A673 (cell line): Measurements from ENCODE around the gene CCDC73. TPM values are rescaled to one million over a fixed set of nuclear protein-coding genes. Genes with fewer than 3 reads are reported as not detected.
"Not testable (repeated sequence)": the region's sequence is repeated elsewhere in the genome, so short reads cannot be mapped to it uniquely, and the experiment has no call there.

Source experiments
- BruUV-seq: library from RNA; stranded (reverse); fragments of 400-500 nt; replicated peaks from 2 replicates; lab custom pipeline; 2021; lab: Mats Ljungman, UMichigan
- CTCF ChIA-PET: fragments of 300-600 bp; sonication (Branson Sonifier 250); formaldehyde crosslinking; loops from one replicate; lab custom pipeline; 2022; ENCODE audit warnings: antibody characterized with exemption; lab: Charles Lee
- POLR2A ChIA-PET: fragments of 300-600 bp; sonication (Branson Sonifier 250); formaldehyde crosslinking; loops from one replicate; lab custom pipeline; 2022; ENCODE audit warnings: antibody characterized with exemption; ENCODE audit not compliant: low non-redundant PET; lab: Charles Lee
- DNase-seq: peaks from one replicate; pipeline ENCODE4 v3.0.0-alpha.2; 2015; ENCODE audit warnings: low spot score
- H3K27ac ChIP-seq: fragments of 200-600 bp; sonication (generic); 2 replicates; pipeline ENCODE4 v1.5.1; 2016; ENCODE audit warnings: mixed run types, low read depth, mild to moderate bottlenecking, mixed read lengths, antibody characterized with exemption, low read length; ENCODE audit not compliant: poor library complexity, severe bottlenecking
- H3K27me3 ChIP-seq: fragments of 200-600 bp; sonication (generic); replicated peaks from 2 replicates; pipeline ENCODE4 v1.6.1; 2017; ENCODE audit warnings: mixed run types, low read depth, mild to moderate bottlenecking, mixed read lengths, antibody characterized with exemption, low read length; ENCODE audit not compliant: insufficient read depth, poor library complexity
- H3K36me3 ChIP-seq: fragments of 200-600 bp; sonication (generic); 2 replicates; pipeline ENCODE4 v1.6.1; 2016; ENCODE audit warnings: mixed run types, mild to moderate bottlenecking, mixed read lengths, antibody characterized with exemption, low read length; ENCODE audit not compliant: insufficient read depth, poor library complexity, severe bottlenecking
- H3K4me1 ChIP-seq: fragments of 200-600 bp; sonication (generic); 2 replicates; pipeline ENCODE4 v1.6.1; 2017; ENCODE audit warnings: mixed run types, mild to moderate bottlenecking, mixed read lengths, antibody characterized with exemption, low read length; ENCODE audit not compliant: insufficient read depth, poor library complexity, severe bottlenecking
- H3K4me3 ChIP-seq: fragments of 200-600 bp; sonication (generic); 2 replicates; pipeline ENCODE4 v1.5.1; 2016; ENCODE audit warnings: low read depth, mixed run types, mild to moderate bottlenecking, mixed read lengths, low read length; ENCODE audit not compliant: poor library complexity, severe bottlenecking
- H3K9me3 ChIP-seq: fragments of 200-600 bp; sonication (generic); 2 replicates; pipeline ENCODE4 v1.6.1; 2016; ENCODE audit warnings: mixed run types, low read depth, mild to moderate bottlenecking, mixed read lengths, antibody characterized with exemption, low read length; ENCODE audit not compliant: poor library complexity, severe bottlenecking
- CTCF ChIP-seq: fragments of 300-800, 200-600 bp; sonication (generic); conservative IDR thresholded peaks from 2 replicates; pipeline ENCODE4 v1.5.1; 2017; ENCODE audit warnings: low read depth, mild to moderate bottlenecking, antibody characterized with exemption, low read length, moderate library complexity, mixed read lengths
- EZH2 ChIP-seq: fragments of 200-600 bp; sonication (generic); IDR thresholded peaks from 2 replicates; pipeline ENCODE4 v1.6.1; 2017; ENCODE audit warnings: borderline replicate concordance, low read depth, mild to moderate bottlenecking, mixed read lengths, antibody characterized with exemption, low read length; ENCODE audit not compliant: poor library complexity, severe bottlenecking
- intact Hi-C: fragments of 100-400 bp; cut with micrococcal nuclease; formaldehyde crosslinking; loops from one replicate; pipeline ENCODE4 v1.10.0; 2022; ENCODE audit not compliant: unreplicated experiment
- total RNA-seq: library from RNA; stranded (reverse); gene quantifications from 2 replicates; pipeline ENCODE4 v1.2.3, GENCODE V29; 2021

Gene CCDC73
- total RNA-seq, 1 experiment from 2014 or later = not detected

- Histone ChIP-seq H3K36me3 (no peaks in the 10 kb centered on the region), H3K4me1 (no peaks in the 10 kb centered on the region), H3K4me3 (no peak overlapping the region), H3K27ac (no peak overlapping the region), H3K27me3 (peaks cover 30% of the 10 kb centered on the region), H3K9me3 (no peaks in the 10 kb centered on the region)
- ChIA-PET POLR2A (no interaction called here), CTCF (no interaction called here)
- no TSS peak for BruUV-seq
- no peak for DNase-seq
- intact Hi-C loops = no loop called here
- TF ChIP-seq CTCF (no peak), EZH2 (no peak)
These were observed 7.7 kb downstream of the CCDC73 start for GRCh38 chr11:32786811-32787210.

GRCh38 chr11:32785262-32785661 is 9.2 kb downstream of the CCDC73 start:
- Histone ChIP-seq H3K4me1 (no peaks in the 10 kb centered on the region), H3K27me3 (peaks cover 18% of the 10 kb centered on the region), H3K27ac (no peak overlapping the region), H3K4me3 (no peak overlapping the region), H3K9me3 (no peaks in the 10 kb centered on the region), H3K36me3 (no peaks in the 10 kb centered on the region)
- DNase-seq = no peak
- CTCF ChIA-PET = no interaction called here
- BruUV-seq = no TSS peak
- intact Hi-C loops = no loop called here
- TF ChIP-seq EZH2 (no peak), CTCF (no peak)
- POLR2A ChIA-PET = no interaction called here

DNA sequence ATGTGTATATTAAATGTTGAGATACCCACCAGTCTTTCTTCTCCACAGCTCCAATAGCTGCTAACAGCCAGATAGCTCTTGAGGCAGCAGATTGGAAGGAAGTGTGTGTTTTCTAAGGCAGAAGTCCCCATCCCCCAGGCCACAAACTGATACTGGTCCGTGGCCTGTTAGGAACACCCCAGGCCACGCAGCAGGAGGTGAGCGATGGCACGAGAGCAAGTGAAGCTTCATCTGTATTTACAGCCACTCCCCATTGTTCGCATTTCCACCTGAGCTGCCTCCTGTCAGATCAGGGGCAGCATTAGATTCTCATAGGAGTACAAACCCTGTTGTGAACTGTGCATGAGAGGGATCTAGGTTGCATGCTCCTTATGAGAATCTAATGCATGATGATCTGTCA is 12.7 kb downstream of the CCDC73 start:
- H3K27ac ChIP-seq = no peak overlapping the region
- H3K4me3 ChIP-seq = no peak overlapping the region
- no peaks in the 10 kb centered on the region for H3K4me1 ChIP-seq
- no peaks in the 10 kb centered on the region for H3K27me3 ChIP-seq
- no peaks in the 10 kb centered on the region for H3K36me3 ChIP-seq
- POLR2A ChIA-PET = no interaction called here
- H3K9me3 ChIP-seq = no peaks in the 10 kb centered on the region
- DNase-seq = no peak
- no TSS peak for BruUV-seq
- intact Hi-C loops = no loop called here
- CTCF ChIA-PET = no interaction called here
- TF ChIP-seq CTCF (no peak), EZH2 (no peak)

- H3K36me3 ChIP-seq, intact Hi-C loops, H3K27me3 ChIP-seq, H3K9me3 ChIP-seq, POLR2A ChIA-PET, BruUV-seq, CTCF ChIA-PET, H3K27ac ChIP-seq, DNase-seq, H3K4me1 ChIP-seq, H3K4me3 ChIP-seq: not testable (repeated sequence)
These were observed 13.6 kb downstream of the CCDC73 start for GRCh38 chr11:32780839-32781238.
